Measurements from ENCODE around the gene DZANK1. TPM values are rescaled to one million over a fixed set of nuclear protein-coding genes. Genes with fewer than 3 reads are reported as not detected.

The DZANK1 gene
- total and polyA plus RNA-seq, 2 of the 8 experiments (the other 6 are each of a cell fraction or from before 2014, with no cell fraction given) = 8.0 to 9.9 TPM

DNA sequence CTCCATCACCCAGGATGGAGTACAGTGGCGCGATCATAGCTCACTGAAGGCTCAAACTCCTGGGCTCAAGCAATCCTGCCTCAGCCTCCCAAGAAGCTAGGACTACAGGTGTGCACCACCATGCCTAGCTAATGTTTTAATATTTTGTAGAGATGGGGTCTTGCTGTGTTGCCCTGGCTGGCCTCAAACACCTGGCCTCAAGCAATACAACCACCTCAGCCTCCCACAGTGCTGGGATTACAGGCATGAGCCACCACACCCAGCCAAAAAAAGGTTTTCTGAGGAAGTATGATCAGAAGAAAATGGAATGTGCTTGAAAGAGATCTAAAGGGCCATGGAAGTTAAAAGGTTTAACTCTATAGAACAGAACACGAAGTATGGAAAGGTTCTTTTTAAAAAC, 21.5 kb upstream of the DZANK1 start:
- no peak for FAIRE-seq
- H4K8ac ChIP-seq (ENCODE audit: extremely low read depth, insufficient read depth, low read length) = no peak overlapping the region
- no peak overlapping the region for H2BK5ac ChIP-seq (ENCODE audit: low read depth, low read length)
- H2BK15ac ChIP-seq (ENCODE audit: low read length) = no peak overlapping the region
- ChIA-PET POLR2A (ENCODE audit: partially characterized antibody) (interaction anchor here (0.9 to 1.4 kb wide), 3 partner anchors 9 to 21 kb away, joined by 3 to 4 read pairs (median 4); partner anchors contain the start of genes DZANK1 and POLR3F), CTCF (ENCODE audit: partially characterized antibody) (interaction anchor here (0.6 kb wide), 1 partner anchor 259 kb away, joined by 3 read pairs; no protein-coding TSS in a partner anchor)
- peaks cover 2 to 42% (median 26%) of the 10 kb centered on the region in 4 experiments; a peak in 7 of 8 replicates for H3K36me3 ChIP-seq (ENCODE audit: control insufficient read depth in 2 of 4, insufficient read depth in 4 of 4, low read length in 3 of 4)
- H3K23ac ChIP-seq (ENCODE audit: insufficient read length) = no peak overlapping the region
- no peak overlapping the region for H2BK20ac ChIP-seq (ENCODE audit: low read length)
- H2AFZ ChIP-seq (ENCODE audit: low read length) = no peak overlapping the region
- H2BK120ac ChIP-seq (replicated peaks; ENCODE audit: low read depth, low read length) = no peak overlapping the region
- H3K4me1 ChIP-seq (replicated peaks in 1 of 4; ENCODE audit: control insufficient read depth in 3 of 4, insufficient read depth in 4 of 4, low read length in 3 of 4) = no peaks in the 10 kb centered on the region
- H3K18ac ChIP-seq (ENCODE audit: extremely low read depth, low read length) = no peak overlapping the region
- WGBS, 2 experiments (ENCODE audit: extremely low coverage in 1 of 2, insufficient coverage in 1 of 2, insufficient read length in 1 of 2, insufficient replicate concordance in 2 of 2, low coverage in 1 of 2, low lambda C conversion rate in 2 of 2, missing lambda C conversion rate in 1 of 2) = 100% methylated on average over 3 of the region's 3 CpGs; no CpG with 5 or more reads in 1 of the 2 experiments
- H3K9me3 ChIP-seq (ENCODE audit: insufficient read depth in 2 of 2, low read depth in 1 of 2, low read length in 1 of 2) = no peaks in the 10 kb centered on the region
- H3K79me1 ChIP-seq (ENCODE audit: low read depth, low read length) = no peaks in the 10 kb centered on the region
- no peak for DNase-seq (ENCODE audit: low read depth in 1 of 2, low spot score in 2 of 2)
- no peaks in the 10 kb centered on the region for H4K20me1 ChIP-seq (replicated peaks in 1 of 2; ENCODE audit: control insufficient read depth in 1 of 2, insufficient read depth in 2 of 2, low read length in 2 of 2)
- H3K14ac ChIP-seq (ENCODE audit: insufficient read length) = no peak overlapping the region
- H3K27ac ChIP-seq (ENCODE audit: low read depth, low read length) = no peak overlapping the region
- no peak overlapping the region for H3K9ac ChIP-seq (replicated peaks in 1 of 4; ENCODE audit: extremely low read depth in 1 of 4, low read depth in 3 of 4, low read length in 3 of 4)
- no peaks in the 10 kb centered on the region for H3K27me3 ChIP-seq (replicated peaks in 1 of 4; ENCODE audit: control insufficient read depth in 3 of 4, extremely low read depth in 1 of 4, insufficient read depth in 3 of 4, low read length in 3 of 4)
- H3K56ac ChIP-seq (replicated peaks; ENCODE audit: insufficient read length, low read depth, low read length) = no peak overlapping the region
- H2AK5ac ChIP-seq (ENCODE audit: low read depth, low read length) = no peak overlapping the region
- no peaks in the 10 kb centered on the region for H3K23me2 ChIP-seq (ENCODE audit: low read depth, low read length)
- H3K79me2 ChIP-seq (ENCODE audit: control insufficient read depth in 1 of 2, insufficient read depth in 2 of 2, low read length in 2 of 2) = no peaks in the 10 kb centered on the region
- H3K4me3 ChIP-seq (ENCODE audit: extremely low read depth in 1 of 4, insufficient read depth in 2 of 4, low read depth in 3 of 4, low read length in 4 of 4) = no peak overlapping the region
- H3K4me2 ChIP-seq (ENCODE audit: insufficient read depth in 1 of 2, low read depth in 2 of 2, low read length in 2 of 2) = no peak overlapping the region
- H3K4ac ChIP-seq (replicated peaks; ENCODE audit: insufficient read length, low read depth, low read length) = no peak overlapping the region
- no peak overlapping the region for H4K5ac ChIP-seq (ENCODE audit: insufficient read length, low read depth, low read length)
- H4K91ac ChIP-seq (replicated peaks; ENCODE audit: insufficient read length, low read length) = no peak overlapping the region
- no peak overlapping the region for H2BK12ac ChIP-seq (ENCODE audit: low read depth, low read length)
- TF ChIP-seq GTF2F1 (IDR thresholded peaks at IDR 0.05; ENCODE audit: borderline replicate concordance, low read depth, low read length) (no peak), TAF7 (optimal IDR thresholded peaks at IDR 0.05; ENCODE audit: borderline replicate concordance, low read depth, low read length) (no peak), YY1 (IDR thresholded peaks at IDR 0.05; ENCODE audit: low read depth, low read length) (no peak), POLR2A (IDR thresholded peaks at IDR 0.05; ENCODE audit: control extremely low read depth in 1 of 2, low read depth in 2 of 2, low read length in 2 of 2) (no peak), SP4 (IDR thresholded peaks at IDR 0.05; ENCODE audit: low read length) (no peak), RXRA (IDR thresholded peaks at IDR 0.05; ENCODE audit: insufficient read depth, low read depth, low read length) (no peak), JUN (IDR thresholded peaks at IDR 0.05; ENCODE audit: low read depth, low read length) (no peak), TAF1 (IDR thresholded peaks at IDR 0.05; ENCODE audit: low read depth, low read length) (no peak), BACH1 (IDR thresholded peaks at IDR 0.05; ENCODE audit: low read length) (no peak), SIN3A (conservative IDR thresholded peaks at IDR 0.05 in 1 of 2, IDR thresholded peaks at IDR 0.05 in 1 of 2; ENCODE audit: low read depth in 1 of 2, low read length in 2 of 2) (no peak), SP2 (IDR thresholded peaks at IDR 0.05; ENCODE audit: low read length) (no peak), FOSL1 (IDR thresholded peaks at IDR 0.05; ENCODE audit: insufficient read depth, low read depth, low read length) (no peak), EGR1 (IDR thresholded peaks at IDR 0.05; ENCODE audit: borderline replicate concordance, low read depth, low read length) (no peak), EZH2 (IDR thresholded peaks at IDR 0.05; ENCODE audit: low read depth, low read length, severe bottlenecking) (no peak), BRCA1 (IDR thresholded peaks at IDR 0.05; ENCODE audit: low read depth, low read length) (no peak), RBBP5 (IDR thresholded peaks at IDR 0.05; ENCODE audit: borderline replicate concordance, low read depth, low read length) (no peak)
